ENCODE data around the gene CLEC4D.
"Not testable (repeated sequence)": the region's sequence is repeated elsewhere in the genome, so short reads cannot be mapped to it uniquely, and the experiment has no call there.

Gene CLEC4D

GRCh38 chr12:8513256-8513655 is at the start of gene CLEC4D:
CLEC4D (plus strand) TSS chr12:8513503; CDS start chr12:8513733, 230 bp downstream.
- ATAC-seq: no peak

- no peak for ATAC-seq
These were observed 47.9 kb upstream of the CLEC4D start for GRCh38 chr12:8465301-8465996.

- no peak for ATAC-seq
These were observed 47.1 kb upstream of the CLEC4D start for GRCh38 chr12:8466241-8466640.

- no peak for ATAC-seq
These were observed 42.2 kb upstream of the CLEC4D start for GRCh38 chr12:8471090-8471489.

- ATAC-seq: no peak
These were observed 37.6 kb upstream of the CLEC4D start for GRCh38 chr12:8475508-8476203.

GRCh38 chr12:8482571-8483061 is 30.7 kb upstream of the CLEC4D start:
- ATAC-seq: no peak

GRCh38 chr12:8483079-8483478 is 30.2 kb upstream of the CLEC4D start:
- ATAC-seq: peak in 1 of 2 donors; percentile 28

GRCh38 chr12:8491646-8492530 is 21.4 kb upstream of the CLEC4D start:
- ATAC-seq: no peak

GRCh38 chr12:8493084-8493483 is 20.2 kb upstream of the CLEC4D start:
- ATAC-seq: peak; percentile 94 to 98

GRCh38 chr12:8495671-8496070 is 17.6 kb upstream of the CLEC4D start:
- ATAC-seq: not testable (repeated sequence)

- not testable (repeated sequence) for ATAC-seq
These were observed 17.2 kb upstream of the CLEC4D start for GRCh38 chr12:8496074-8496473.

- ATAC-seq: no peak
These were observed 13.7 kb upstream of the CLEC4D start for GRCh38 chr12:8499616-8500015.

- ATAC-seq: no peak
These were observed 11.6 kb upstream of the CLEC4D start for GRCh38 chr12:8501720-8502119.

- ATAC-seq: no peak
These were observed 9.0 kb upstream of the CLEC4D start for GRCh38 chr12:8504351-8504750.

GRCh38 chr12:8507596-8507995 is 5.7 kb upstream of the CLEC4D start:
- ATAC-seq: no peak

GRCh38 chr12:8508223-8508622 is 5.1 kb upstream of the CLEC4D start:
- no peak for ATAC-seq

- ATAC-seq: no peak
These were observed 4.1 kb upstream of the CLEC4D start for GRCh38 chr12:8508910-8509841.

GRCh38 chr12:8517971-8518370 is 4.7 kb downstream of the CLEC4D start:
- ATAC-seq: no peak

- ATAC-seq: no peak
These were observed 5.9 kb downstream of the CLEC4D start for GRCh38 chr12:8519171-8519570.

- ATAC-seq: no peak
These were observed 14.2 kb downstream of the CLEC4D start for GRCh38 chr12:8527250-8528130.

- no peak for ATAC-seq
These were observed 18.7 kb downstream of the CLEC4D start for GRCh38 chr12:8532045-8532444.

Measured in activated CD4-positive, CD25-positive, alpha-beta regulatory T cell treated with anti-CD3 and anti-CD28 coated beads, Interleukin-2, amount 50 U/mL, for 24 hours (primary cell).